C4-2B (cell line): ENCODE results near the gene IRAK1.

Experiments
- ZFX ChIP-seq: fragments of 450-650 bp; IDR thresholded peaks from 2 replicates; pipeline ENCODE4 v1.6.1; 2017
- TF ChIP-seq, protein P1 (sequence below): fragments of 450-650 bp; conservative IDR thresholded peaks from 2 replicates; pipeline ENCODE4 v1.5.1; 2017; ENCODE audit warnings: mild to moderate bottlenecking

DNA sequence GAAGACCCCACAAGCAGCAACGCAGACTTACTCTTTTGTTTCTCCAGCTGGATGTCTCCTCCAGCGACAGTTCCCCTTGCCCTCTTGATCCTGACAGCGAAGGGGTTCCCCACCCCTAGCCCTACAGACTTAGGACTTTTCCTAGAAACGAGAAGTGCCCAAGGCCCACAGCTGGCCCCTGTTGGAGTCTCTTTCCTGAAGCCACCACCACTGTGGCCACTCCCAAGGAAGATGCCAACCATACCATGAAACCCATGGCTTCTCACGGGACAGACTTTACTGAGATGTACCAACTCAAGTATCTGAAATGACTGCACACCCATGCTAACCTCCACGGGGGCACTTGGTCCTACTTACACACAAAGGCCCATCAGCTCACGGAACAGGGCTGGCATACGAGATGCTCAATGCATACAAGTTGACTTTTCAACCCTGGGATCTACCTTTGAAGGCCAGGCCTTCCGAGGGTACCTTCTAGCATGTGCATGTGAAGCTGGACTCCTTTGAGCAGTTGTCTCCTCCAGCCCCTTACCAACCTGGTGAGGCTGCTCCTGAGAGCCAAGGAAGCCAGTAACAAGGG is 924 bp upstream of the IRAK1 start:
- TF ChIP-seq, protein P1, sequence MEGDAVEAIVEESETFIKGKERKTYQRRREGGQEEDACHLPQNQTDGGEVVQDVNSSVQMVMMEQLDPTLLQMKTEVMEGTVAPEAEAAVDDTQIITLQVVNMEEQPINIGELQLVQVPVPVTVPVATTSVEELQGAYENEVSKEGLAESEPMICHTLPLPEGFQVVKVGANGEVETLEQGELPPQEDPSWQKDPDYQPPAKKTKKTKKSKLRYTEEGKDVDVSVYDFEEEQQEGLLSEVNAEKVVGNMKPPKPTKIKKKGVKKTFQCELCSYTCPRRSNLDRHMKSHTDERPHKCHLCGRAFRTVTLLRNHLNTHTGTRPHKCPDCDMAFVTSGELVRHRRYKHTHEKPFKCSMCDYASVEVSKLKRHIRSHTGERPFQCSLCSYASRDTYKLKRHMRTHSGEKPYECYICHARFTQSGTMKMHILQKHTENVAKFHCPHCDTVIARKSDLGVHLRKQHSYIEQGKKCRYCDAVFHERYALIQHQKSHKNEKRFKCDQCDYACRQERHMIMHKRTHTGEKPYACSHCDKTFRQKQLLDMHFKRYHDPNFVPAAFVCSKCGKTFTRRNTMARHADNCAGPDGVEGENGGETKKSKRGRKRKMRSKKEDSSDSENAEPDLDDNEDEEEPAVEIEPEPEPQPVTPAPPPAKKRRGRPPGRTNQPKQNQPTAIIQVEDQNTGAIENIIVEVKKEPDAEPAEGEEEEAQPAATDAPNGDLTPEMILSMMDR = no peak
- no peak for TF ChIP-seq ZFX
